Measurements from ENCODE around the gene NCKAP5L. TPM values are rescaled to one million over a fixed set of nuclear protein-coding genes. Genes with fewer than 3 reads are reported as not detected.

The NCKAP5L gene

Small RNA genes within 50 kb of the gene (small RNA-seq; reads per million reads assigned to genes)
- not detected for gene LSM6P2 (ENCODE audit: insufficient read depth)
